GM13977 (cell line): ENCODE data around the gene TRPM2.

Source experiments
- DNase-seq: peaks from one replicate; pipeline ENCODE4 v3.0.0; 2012; ENCODE audit warnings: low spot score
- CTCF ChIP-seq: IDR thresholded peaks from 2 replicates; pipeline ENCODE4 v1.5.1; 2012; ENCODE audit warnings: mild to moderate bottlenecking, control low read depth; ENCODE audit not compliant: insufficient read depth; ENCODE audit errors: extremely low read depth, missing control alignments
- in situ Hi-C: fragments of 300-500 bp; cut with MboI; formaldehyde crosslinking; loops from one replicate; pipeline ENCODE4 v1.12.0; 2022; ENCODE audit warnings: low sequenced_read_pairs, low pct_unique_long_range_greater_than_20kb, mixed read lengths, inconsistent platforms; ENCODE audit not compliant: unreplicated experiment

The TRPM2 gene

DNA sequence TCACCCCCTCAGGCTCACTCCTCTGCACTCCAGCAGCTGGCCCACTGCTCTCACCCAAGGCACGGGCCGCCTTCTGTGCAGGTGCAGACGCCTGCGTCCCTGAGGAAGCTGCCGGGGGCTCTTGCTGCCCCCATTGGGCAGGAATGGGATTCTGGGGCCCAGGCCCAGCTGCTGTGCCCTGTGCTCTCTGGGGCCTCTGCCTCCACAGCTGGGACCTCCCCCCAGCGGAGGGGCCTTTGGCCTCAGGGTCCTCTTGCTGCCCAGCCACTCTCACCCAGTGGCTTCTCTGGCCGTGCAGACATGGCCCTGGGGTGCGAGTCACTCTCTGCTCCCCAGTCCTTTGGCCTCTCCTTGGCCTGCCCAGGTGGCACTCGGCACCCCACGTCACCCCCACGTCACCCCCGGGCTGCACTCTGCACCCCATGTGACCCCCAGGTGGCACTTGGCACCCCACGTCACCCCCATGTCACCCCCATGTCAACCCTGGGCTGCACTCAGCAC, 82.7 kb downstream of the TRPM2 start:
- in situ Hi-C loops = no loop called here
- no peak for DNase-seq
- no peak for TF ChIP-seq CTCF

- in situ Hi-C loops = no loop called here
- DNase-seq = no peak
- no peak for TF ChIP-seq CTCF
These were observed 83.5 kb downstream of the TRPM2 start for GRCh38 chr21:44436958-44437357.

DNA sequence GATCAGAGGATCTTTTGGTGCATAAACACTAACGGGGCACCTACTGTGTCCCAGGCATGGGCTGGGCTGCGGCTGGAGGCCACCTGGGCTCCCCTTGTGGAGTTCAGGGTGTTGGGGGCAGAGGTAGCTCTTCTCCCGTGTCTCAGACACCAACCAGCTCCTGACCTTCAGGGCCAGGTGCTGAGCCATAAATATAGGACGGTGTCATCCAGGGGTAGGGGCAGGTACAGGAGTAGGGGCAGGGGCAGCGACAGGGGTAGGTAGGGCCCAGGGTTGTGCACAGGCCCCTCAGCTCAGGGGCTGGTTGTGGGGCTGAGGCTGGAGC, 83.9 kb downstream of the TRPM2 start:
- no peak for TF ChIP-seq CTCF
- no peak for DNase-seq
- in situ Hi-C loops = no loop called here

- no peak for DNase-seq
- no peak for TF ChIP-seq CTCF
- in situ Hi-C loops = no loop called here
These were observed 84.4 kb downstream of the TRPM2 start for GRCh38 chr21:44437696-44438431.

GRCh38 chr21:44438531-44439210, 85.2 kb downstream of the TRPM2 start:
- TF ChIP-seq CTCF = no peak
- in situ Hi-C loops = no loop called here
- DNase-seq = no peak

GRCh38 chr21:44439211-44439600, 85.8 kb downstream of the TRPM2 start:
- no peak for TF ChIP-seq CTCF

More at GRCh38 chr21:44439211-44439600, 85.8 kb downstream of the TRPM2 start:
- no peak for DNase-seq
- in situ Hi-C loops = no loop called here
